HG02678 (cell line): Measurements from ENCODE around the gene ANKS1B.
"Not testable (repeated sequence)": the region's sequence is repeated elsewhere in the genome, so short reads cannot be mapped to it uniquely, and the experiment has no call there.

Experiments
- ATAC-seq: cut with Tn5 transposase; IDR thresholded peaks from one replicate; pipeline ENCODE4 v1.9.1; 2021; ENCODE audit warnings: mild to moderate bottlenecking, moderate library complexity; ENCODE audit not compliant: unreplicated experiment

ANKS1B gene

DNA sequence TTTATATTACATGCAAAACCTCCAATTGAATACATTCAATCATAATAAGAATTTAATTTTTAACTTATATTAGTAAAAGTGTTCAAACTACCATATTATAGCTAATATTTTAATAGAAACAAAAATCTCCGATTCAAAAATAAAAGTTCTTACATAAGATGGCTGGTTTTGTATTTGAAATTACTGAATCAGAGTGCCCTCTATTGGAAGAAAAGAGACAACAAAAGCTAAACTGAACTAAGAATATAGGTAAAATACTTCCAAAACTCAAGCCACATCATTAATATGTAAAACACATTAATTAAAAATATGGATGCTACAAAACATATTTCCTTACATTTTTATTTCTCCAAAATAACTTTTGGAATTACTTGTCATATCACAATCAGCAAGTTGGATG, 216.9 kb downstream of the ANKS1B start:
- no peak for ATAC-seq

DNA sequence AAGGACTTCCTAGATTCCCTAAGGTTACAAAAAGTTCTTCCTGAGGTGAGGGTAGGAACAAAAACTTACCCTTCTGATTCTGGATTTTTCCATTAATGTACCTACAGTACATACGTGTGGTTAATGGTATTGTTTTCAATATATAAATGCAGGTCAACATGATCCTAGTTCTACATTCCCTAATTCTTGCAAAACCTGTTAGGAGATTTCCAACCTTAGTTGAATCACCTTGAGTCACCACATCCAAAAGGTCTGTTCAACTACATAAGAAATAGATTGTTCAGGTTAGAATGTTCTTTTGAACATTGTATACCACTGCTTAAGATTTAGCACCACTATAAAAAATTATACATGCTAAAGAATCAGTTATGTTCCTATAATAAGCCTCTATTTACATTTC, 218.3 kb downstream of the ANKS1B start:
- ATAC-seq, result no peak

DNA sequence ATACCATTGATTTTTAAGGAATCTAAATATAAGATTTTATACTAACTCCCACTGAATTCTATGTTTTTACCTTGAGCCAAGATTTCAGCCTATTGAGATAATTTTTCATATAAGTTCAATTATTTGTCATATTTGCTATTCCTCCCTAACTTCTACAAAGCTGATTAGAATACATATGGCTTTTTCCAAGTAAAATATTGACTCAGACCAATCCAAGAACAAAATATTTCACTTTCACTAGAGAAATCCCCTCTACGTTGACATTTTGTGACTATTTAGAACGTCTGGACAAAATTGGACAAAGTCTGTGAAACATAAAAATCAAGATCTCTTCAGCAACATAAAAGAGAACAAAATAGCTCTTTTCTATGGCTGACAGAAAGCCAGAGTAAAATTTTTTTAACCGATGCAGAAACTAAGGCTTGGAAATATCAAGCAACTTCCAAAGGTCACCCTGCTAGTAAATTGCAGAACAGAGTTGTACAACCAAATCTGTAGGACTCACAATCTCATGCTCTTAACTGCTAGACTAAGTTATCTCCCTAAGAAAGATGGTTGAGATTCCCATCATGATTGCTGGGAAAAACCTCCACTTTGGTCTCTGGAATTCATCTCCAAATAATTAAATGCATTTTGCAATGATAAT, 219.1 kb downstream of the ANKS1B start:
- no peak for ATAC-seq

DNA sequence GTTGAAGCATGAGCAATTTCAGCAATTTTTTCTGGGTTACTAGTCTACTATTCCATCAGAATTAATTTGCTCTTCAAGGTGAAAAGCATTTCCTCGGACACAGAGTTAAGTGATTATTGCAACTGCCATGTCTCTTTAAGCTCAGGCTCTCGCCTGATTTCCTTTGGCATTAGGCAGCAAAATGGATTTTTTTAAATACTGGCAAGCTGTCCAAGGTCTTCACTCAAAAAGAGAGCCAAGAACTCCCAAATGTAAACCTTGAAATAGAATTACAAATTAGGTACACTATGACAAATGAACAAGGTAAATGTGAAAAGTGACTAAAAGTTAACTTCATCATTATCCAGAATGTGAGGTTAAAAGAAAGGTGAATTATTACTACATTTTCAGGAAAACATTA, 225.3 kb downstream of the ANKS1B start:
- no peak for ATAC-seq

DNA sequence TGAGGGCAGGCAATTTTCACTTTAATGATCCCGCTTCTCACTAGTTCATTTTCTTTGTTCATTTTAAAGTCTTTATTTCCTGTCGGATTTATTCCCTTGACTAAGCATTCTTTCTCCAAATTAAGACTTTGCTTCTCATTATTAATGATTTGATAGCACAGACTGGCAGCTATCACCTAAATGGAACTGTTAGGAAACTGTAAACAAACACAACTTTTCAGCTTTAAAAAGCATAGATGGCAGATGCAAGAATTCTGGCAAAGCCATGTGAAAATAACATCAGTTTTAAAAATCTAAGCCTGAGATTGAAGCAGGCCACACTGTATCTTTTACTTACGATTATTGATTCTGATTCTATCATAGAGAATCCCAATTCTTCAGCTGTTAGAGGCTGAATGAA, 225.7 kb downstream of the ANKS1B start:
- ATAC-seq, result no peak

DNA sequence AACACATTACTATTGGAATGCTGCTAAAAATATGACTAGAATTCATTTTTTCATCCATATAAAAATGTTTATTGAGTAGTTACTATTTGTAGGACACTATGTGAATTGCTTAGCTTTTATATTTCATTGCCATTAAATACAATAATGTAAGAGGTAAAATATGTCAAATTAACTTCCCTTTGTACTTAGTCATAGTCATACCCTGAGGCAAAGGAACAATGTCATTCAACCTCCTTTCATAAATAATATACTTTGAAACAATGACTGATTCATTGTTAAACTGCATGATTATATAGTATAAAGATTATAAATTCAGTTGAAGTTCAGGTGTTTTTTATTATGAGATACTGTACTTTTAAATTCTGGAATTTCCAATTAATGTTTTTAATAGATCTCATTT, 232.0 kb downstream of the ANKS1B start:
- no peak for ATAC-seq

DNA sequence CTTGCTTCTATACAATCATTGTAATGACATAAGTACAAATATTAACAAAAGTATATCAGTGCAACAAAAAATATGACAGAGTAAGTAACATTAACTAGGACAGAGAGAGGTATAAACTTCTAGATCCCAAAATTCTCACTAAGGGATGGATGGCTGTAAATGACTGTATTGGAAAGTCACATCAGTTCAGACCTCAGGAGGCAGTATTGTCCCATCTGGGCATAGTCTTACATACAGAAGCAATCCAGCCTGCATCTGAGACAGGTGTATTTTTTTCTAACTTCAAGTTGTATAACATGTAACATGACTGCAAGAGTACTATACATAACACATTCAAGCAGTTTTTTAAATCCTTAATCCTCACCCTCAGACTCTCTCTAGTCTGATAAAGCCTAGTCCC, 238.2 kb downstream of the ANKS1B start:
- no peak for ATAC-seq

DNA sequence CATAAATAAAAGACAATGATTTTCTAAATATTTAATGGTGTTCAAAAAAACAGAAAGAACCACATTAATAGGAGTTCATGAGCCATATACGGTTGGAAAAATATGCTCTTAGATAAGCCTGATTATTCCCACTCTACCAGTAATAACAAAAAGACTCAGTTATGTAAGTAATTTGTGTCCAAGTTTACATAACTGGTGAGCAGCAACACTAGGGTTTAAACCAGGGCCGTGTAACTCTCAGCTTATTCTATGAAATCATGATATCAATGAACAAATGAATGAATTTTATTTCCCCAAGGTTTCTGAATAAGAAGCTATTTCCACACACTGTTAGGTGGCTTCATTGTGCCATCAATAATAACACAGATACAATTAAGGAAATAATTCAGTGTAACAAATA, 238.8 kb downstream of the ANKS1B start:
- no peak for ATAC-seq

DNA sequence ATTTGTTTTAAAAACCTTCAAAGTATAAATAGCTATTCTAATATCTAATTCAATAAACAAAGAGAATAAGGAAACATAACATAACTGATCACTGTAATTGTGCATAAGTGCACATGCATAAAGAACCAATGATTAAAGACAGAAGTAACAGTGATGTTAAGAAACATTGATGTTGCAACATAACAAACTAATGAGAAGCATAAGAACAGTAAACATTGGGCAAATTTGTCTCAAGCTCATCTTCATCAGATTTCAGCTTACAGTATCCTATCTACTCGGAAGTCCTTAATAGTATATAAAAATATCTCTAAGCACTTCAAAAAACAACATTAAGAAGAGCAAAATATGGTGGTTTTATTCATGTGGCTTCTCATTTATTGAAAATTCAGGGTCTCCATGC, 239.6 kb downstream of the ANKS1B start:
- ATAC-seq, result no peak

DNA sequence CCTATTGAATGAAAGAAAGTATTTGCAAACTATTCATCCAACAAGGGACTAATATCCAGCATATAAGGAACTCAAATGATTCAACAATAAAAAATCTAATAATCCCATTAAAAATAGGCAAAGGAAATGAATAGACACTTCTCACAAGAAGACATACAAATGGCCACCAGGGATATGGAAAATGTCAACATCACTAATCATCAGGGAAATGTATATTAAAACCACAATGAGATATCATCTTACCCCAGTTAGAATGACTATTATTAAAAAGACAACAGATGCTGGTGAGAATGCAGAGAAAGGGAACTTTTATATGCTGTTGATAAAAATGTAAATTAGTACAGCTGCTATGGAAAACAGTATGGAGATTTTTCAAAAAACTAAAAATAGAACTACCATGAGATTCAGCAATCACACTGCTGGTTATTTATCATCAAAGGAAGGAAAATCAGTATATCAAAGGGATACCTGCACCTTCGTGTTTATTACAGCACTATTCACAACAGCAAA, 247.9 kb downstream of the ANKS1B start:
- ATAC-seq, result no peak

DNA sequence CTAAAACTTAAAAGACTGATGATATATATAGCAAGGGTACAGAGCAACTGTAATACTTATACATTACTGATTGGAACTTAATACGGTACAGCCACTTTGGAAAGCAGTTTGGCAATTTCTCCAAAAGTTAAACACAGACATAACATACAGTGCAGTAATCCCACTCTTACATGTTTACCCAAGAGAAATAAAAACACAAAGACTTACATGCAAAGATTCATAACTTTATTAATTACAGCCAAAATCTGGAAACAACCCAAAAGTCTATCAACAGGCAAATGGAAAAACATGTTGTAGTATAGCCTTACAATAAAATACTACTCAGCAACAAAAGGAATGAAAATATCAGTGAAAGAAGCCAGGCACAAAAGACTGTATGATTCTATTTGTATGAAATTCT, 252.6 kb downstream of the ANKS1B start:
- no peak for ATAC-seq

DNA sequence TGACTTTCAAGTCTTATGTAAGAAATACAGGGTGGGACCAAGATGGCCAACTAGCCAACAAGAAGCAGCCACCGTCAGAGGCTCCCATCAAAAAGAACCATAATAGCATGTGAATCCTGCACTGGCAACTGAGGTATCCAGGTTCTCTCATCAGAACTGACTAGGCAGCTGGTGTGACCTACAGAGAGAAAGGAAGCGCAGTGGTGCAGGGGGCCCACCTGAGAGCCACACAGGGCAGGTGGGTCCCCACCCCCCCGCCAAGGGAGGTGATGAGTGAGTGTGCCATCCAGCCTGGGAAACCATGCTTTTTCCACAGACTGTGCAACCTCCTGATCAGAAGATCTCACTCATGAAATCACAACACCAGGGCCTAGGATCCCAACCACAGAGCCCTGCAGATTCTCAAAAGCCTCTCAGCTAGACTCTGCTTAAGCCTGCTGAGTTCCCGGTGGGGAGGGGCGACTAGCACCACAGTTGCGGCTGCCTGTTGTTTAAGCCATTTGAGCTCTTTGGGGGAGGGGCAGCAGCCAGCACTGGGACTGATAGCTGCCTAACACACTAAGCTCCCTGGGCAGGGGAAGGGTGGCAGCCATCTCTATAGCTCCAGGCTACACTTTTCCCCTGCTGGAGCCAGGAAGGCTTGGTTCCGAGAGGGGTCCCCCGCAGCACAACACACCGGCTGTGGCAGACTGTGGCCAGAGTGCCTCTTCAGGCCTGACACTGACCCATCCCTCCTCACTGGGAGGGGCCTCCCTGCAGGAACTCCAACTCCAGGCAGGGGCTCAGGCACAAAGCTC, 261.8 kb downstream of the ANKS1B start:
- no peak for ATAC-seq

DNA sequence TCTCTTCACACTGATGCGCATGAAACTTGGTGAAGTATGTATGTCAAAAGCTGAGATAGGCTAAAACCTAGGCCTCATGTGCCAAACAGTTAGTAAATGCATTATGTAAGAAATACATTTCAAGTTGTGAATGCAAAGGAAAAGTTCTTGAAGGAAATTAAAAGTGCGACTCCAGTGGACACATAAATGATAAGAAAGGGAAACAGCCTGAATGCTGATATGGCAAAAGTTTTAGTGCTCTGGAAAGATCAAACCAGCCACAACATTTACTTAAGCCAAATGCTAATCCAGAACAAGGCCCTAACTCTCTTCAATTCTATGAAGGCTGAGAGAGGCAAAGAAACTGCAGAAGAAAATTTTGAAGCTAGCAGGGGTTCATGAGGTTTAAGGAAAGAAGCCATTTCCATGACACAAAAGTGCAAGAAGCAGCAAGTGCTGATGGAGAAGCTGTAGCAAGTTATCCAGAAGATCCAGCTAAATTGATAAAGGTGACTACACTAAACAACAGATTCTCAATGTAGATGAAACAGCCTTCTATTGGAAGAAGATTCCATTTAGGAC, 262.9 kb downstream of the ANKS1B start:
- ATAC-seq, result no peak

DNA sequence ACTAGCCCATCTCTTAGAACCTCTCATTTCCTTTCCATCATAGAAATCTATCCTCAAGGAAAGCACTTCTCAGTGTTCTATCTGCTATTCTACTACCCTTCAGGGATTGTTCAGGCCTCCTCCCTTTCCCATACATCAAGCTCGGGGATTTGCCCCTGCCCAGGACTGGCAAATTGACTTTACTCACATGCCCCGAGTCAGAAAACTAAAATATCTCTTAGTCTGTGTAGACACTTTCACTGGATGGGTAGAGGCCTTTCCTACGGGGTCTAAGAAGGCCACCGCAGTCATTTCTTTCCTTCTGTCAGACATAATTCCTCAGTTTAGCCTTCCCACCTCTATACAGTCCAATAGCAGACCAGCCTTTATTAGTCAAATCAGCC, 264.7 kb downstream of the ANKS1B start:
- not testable (repeated sequence) for ATAC-seq

DNA sequence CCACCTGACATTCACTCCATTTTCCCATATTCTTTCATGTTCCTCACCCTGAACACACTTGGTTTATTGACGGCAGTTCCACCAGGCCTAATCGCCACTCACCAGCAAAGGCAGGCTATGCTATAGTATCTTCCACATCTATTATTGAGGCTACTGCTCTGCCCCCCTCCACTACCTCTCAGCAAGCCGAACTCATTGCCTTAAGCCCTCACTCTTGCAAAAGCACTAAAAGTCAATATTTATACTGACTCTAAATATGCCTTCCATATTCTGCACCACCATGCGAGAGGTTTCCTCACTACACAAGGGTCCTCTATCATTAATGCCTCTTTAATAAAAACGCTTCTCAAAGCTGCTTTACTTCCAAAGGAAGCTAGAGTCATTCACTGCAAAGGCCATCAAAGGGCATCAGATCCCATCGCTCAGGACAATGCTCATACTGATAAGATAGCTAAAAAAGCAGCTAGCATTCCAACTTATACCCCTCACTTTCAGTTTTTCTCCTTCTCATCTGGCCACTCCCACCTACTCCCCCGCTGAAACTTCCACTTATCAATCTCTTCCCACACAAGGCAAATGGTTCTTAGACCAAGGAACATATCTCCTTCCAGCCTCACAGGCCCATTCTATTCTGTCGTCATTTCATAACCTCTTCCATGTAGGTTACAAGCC, 265.2 kb downstream of the ANKS1B start:
- ATAC-seq, result not testable (repeated sequence)

DNA sequence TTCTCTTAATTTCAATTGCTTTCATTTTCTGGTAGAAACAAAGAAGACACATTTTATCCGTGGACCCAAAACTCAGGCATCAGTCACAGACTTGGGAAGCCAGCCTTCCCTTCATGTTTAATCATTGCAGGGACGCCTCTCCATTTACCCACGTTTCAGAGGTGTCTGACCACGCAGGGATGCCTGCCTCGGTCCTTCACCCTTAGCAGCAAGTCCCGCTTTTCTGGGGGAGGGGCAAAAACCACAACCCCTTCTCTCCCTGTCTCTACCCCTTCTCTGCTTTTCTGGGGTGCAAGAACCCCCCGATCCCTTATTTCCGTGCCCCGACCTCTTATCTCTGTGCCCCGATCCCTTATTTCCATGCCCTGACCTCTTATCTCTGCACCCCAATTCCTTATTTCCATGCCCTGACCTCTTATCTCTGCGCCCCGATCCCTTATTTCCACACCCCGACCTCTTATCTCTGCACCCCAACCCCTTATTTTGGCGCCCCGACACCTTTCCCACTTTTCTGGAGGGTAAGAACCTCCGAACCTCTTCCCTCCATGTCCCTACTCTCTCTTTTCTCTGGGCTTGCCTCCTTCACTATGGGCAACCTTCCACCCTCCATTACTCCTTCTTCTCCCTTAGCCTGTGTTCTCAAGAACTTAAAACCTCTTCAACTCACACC, 268.8 kb downstream of the ANKS1B start:
- not testable (repeated sequence) for ATAC-seq

DNA sequence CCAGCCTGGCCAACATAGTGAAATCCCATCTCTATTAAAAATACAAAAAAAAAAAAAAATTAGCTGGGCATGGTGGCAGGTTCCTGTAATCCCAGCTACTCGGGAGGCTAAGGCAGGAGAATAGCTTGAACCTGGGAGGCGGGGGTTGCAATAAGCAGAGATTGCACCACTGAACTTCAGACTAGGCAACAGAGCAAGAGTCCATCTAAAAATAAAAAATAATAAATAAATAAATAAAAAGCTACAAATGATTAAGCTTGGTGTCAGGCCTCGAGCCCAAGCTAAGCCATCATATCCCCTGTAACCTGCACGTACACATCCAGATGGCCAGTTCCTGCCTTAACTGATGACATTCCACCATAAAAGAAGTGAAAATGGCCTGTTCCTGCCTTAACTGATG, 269.8 kb downstream of the ANKS1B start:
- ATAC-seq, result not testable (repeated sequence)

DNA sequence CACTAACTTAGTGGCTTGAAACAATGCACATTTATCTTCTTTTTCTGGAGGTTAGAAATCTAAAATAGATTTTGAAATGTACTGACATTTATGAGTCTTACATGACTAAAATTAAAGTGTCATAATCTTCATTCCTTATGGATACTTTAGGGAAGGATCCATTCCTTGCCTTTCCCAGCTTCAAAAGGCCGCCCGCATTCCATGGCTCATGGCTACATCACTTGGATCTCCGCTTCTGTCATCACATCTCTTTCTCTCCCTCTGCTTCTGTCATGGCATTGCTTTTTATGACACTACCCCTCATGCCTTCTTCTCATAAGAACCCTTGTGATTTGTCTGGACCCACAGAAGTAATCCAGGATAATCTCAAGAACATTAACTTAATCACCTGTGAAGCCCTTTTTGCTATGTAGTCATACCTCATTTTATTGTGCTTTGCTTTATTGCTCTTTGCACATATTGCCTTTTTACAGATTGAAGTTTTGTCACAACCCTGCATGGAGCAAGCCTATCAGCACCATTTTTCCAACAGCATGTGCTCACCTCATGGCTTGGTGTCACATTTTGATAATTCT, 270.7 kb downstream of the ANKS1B start:
- no peak for ATAC-seq

DNA sequence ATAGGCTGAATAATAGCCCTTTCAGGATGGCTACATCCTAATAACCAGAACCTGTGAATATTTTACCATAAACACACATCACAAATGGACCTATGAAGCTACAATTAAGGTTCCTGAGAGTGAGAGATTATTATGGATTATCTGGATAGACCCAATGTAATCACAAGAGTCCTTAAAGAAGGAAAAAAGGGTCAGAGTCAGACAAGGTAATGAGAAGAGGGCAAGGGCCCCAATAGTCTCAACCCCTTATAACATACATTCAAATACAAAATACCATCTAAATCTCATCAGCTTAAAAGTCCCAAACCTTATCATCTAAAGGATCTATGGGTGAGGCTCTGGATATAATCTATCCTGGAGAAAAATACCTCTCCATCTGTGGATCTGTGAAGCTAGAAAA, 272.5 kb downstream of the ANKS1B start:
- ATAC-seq, result no peak

DNA sequence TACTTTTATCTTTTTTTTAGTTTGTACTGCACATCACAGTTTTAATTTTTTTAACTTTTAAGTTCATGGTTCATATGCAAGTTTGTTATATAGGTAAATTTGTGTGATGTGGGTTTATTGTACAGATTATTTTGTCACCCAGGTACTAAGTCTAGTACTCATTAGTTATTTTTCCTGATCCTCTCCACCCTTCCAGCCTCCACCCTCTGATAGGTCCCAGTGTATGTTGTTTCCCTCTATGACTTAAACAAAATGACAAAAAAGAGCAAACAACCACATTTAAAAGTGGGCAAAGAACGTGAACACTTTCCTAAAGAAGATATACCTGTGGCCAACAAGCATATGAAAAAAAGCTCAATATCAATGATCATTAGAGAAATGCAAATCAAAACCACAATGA, 273.5 kb downstream of the ANKS1B start:
- no peak for ATAC-seq

DNA sequence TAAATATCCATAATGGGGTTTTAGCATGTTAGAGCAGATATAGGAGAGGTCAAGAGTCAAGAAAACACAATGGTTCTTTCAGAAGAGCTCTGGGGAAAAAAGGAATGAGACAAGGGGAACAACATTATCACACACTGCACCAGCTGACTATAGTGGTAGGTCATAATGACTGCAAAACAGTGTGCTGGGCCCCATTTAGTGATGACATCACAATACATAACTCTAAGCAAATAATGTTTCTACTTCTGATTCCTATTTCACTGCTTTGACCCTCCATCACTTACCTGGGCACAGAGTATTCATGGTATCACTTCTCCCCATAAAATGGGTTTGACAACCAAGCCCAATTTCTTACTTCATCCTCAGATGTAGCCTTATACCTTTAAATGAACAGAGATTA, 275.1 kb downstream of the ANKS1B start:
- no peak for ATAC-seq
